ENCODE results near the gene MED13L. TPM values are rescaled to one million over a fixed set of nuclear protein-coding genes. Genes with fewer than 3 reads are reported as not detected.
A peak's percentile ranks its signal among the peaks of the same experiment; 100 is the strongest.
"Not testable (repeated sequence)": the region's sequence is repeated elsewhere in the genome, so short reads cannot be mapped to it uniquely, and the experiment has no call there.

Gene MED13L
- total RNA-seq, 1 donor: 180 TPM

GRCh38 chr12:116244001-116244400, 33.5 kb downstream of the MED13L start:
- DNase-seq (ENCODE audit: low read depth): no peak
- no peak for TF ChIP-seq CTCF (IDR thresholded peaks at IDR 0.05; ENCODE audit: insufficient read depth, low read length)
- H3K4me3 ChIP-seq (ENCODE audit: low read depth, low read length): no peak overlapping the region

- no peak overlapping the region for H3K4me3 ChIP-seq (ENCODE audit: low read depth, low read length)
- no peak for DNase-seq (ENCODE audit: low read depth)
- TF ChIP-seq CTCF (IDR thresholded peaks at IDR 0.05; ENCODE audit: insufficient read depth, low read length): no peak
Observed at GRCh38 chr12:116242740-116243139, 34.8 kb downstream of the MED13L start.

GRCh38 chr12:116241157-116241759, 36.2 kb downstream of the MED13L start:
- no peak for DNase-seq (ENCODE audit: low read depth)
- H3K4me3 ChIP-seq (ENCODE audit: low read depth, low read length): no peak overlapping the region
- no peak for TF ChIP-seq CTCF (IDR thresholded peaks at IDR 0.05; ENCODE audit: insufficient read depth, low read length)

GRCh38 chr12:116238570-116239119, 38.8 kb downstream of the MED13L start:
- not testable (repeated sequence) for H3K4me3 ChIP-seq (ENCODE audit: low read depth, low read length); DNase-seq (ENCODE audit: low read depth)

- TF ChIP-seq CTCF (IDR thresholded peaks at IDR 0.05; ENCODE audit: insufficient read depth, low read length): no peak
- no peak overlapping the region for H3K4me3 ChIP-seq (ENCODE audit: low read depth, low read length)
- no peak for DNase-seq (ENCODE audit: low read depth)
Observed at GRCh38 chr12:116238149-116238548, 39.3 kb downstream of the MED13L start.

- no peak for TF ChIP-seq CTCF (IDR thresholded peaks at IDR 0.05; ENCODE audit: insufficient read depth, low read length)
- DNase-seq (ENCODE audit: low read depth): no peak
- H3K4me3 ChIP-seq (ENCODE audit: low read depth, low read length): no peak overlapping the region
Observed at GRCh38 chr12:116236976-116237375, 40.5 kb downstream of the MED13L start.

GRCh38 chr12:116236148-116236731, 41.3 kb downstream of the MED13L start:
- H3K4me3 ChIP-seq (ENCODE audit: low read depth, low read length): no peak overlapping the region
- peak; percentile 64 for DNase-seq (ENCODE audit: low read depth)
- TF ChIP-seq CTCF (IDR thresholded peaks at IDR 0.05; ENCODE audit: insufficient read depth, low read length): peak; percentile 66

- not testable (repeated sequence) for H3K4me3 ChIP-seq (ENCODE audit: low read depth, low read length)
Observed at GRCh38 chr12:116234148-116234547, 43.3 kb downstream of the MED13L start.

More at GRCh38 chr12:116234148-116234547, 43.3 kb downstream of the MED13L start:
- DNase-seq (ENCODE audit: low read depth): not testable (repeated sequence)

Measured in fibroblast of the aortic adventitia (primary cell).